ENCODE measurements around the gene SUPT6H.
"Not testable (repeated sequence)": the region's sequence is repeated elsewhere in the genome, so short reads cannot be mapped to it uniquely, and the experiment has no call there.

The SUPT6H gene

GRCh38 chr17:28728364-28729200, 66.6 kb downstream of the SUPT6H start, which contains the start of gene NEK8:
Gene NEK8 (plus strand): TSS chr17:28728788. CDS start chr17:28728814, 26 bp downstream.
- peak within 1 kb of the TSS; percentile 51 to 71 (median 60) for H3K4me3 ChIP-seq
- H3K27ac ChIP-seq = peak within 1 kb of the TSS; percentile 54 to 100 (median 96)

DNA sequence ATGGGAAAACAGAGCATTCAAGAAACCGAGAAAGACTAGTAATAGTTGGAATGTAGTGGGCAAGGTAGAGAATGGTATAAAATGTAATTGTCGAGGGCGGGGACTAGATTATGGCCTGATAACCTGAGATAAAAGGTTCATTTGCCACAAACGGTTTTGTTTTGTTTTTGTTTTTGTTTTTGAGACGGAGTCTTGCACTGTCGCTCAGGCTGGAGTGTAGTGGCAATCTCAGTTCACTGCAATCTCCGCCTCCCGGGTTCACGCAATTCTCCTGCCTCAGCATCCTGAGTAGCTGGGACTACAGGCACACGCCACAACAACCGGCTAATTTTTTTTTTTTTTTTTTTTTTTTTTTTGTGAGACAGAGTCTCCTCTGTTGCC, 67.9 kb downstream of the SUPT6H start:
- H3K27ac ChIP-seq = no peak overlapping the region
- no peak overlapping the region for H3K4me3 ChIP-seq

DNA sequence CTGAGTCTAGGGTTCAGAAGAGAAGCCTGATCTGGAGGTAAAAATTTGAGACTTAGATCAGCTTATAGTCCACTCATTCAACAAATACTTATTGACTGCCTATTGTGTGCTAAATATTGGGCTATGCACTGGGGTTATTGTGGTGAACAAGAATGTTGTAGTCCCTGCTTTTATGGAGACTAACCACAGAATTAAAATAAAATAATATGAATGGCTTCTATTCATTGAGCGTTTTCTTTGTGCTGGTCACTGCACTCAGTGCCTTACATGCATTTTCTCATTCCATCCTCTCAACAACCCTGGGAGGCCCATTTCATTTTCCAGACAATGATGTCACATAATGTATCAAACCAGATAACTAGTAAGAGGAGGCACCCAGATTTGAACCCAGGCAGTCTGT, 71.3 kb downstream of the SUPT6H start:
- Histone ChIP-seq H3K4me3 (no peak overlapping the region), H3K27ac (no peak overlapping the region)

DNA sequence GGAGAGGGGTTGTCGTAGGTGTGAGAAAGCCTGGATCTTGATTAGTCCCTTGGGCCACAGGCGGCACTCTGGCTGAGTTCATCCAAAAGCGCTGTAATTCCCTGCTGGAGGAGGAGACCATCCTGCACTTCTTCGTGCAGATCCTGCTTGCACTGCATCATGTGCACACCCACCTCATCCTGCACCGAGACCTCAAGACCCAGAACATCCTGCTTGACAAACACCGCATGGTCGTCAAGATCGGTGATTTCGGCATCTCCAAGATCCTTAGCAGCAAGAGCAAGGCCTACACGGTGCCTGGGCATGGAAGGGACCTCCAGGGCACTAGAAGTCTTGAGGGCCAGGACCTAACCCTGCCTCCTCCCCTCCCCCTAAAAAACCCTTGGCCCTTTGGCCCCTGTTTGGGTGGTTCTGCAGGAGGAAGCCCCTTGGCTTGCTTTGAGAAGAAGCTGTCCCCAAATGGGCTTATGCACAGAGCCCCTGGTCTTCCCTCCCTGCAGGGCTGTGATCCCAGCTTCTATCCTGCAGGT, 72.8 kb downstream of the SUPT6H start:
- no peak overlapping the region for H3K27ac ChIP-seq
- H3K4me3 ChIP-seq = no peak overlapping the region

DNA sequence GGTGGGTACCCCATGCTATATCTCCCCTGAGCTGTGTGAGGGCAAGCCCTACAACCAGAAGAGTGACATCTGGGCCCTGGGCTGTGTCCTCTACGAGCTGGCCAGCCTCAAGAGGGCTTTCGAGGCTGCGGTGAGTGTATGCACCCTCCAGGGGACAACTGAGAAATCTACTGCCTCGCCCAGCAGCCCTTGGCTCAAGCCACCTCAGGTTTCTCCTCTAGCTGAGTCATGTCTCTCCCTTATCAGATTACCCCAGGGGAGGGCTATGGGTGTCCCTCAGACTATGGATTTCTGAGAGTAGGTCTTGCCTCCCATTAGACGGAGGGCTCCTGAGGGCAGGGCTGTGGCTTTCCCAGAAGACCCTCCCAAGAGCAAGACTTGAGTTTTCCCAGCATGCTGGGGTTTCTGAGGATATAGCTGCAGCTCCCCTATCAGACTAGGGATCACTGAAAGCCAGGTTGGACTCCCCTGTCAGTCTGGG, 73.3 kb downstream of the SUPT6H start:
- no peak overlapping the region for H3K4me3 ChIP-seq

GRCh38 chr17:28735913-28736769, 74.1 kb downstream of the SUPT6H start:
- not testable (repeated sequence) for H3K4me3 ChIP-seq, H3K27ac ChIP-seq

More for the DNA sequence above, 73.3 kb downstream of the SUPT6H start:
- no peak overlapping the region for H3K27ac ChIP-seq

- no peak overlapping the region for H3K4me3 ChIP-seq
- peak overlapping the region in 1 of 21 experiments; percentile 54 for H3K27ac ChIP-seq
These were observed 75.3 kb downstream of the SUPT6H start for GRCh38 chr17:28737316-28737715.

DNA sequence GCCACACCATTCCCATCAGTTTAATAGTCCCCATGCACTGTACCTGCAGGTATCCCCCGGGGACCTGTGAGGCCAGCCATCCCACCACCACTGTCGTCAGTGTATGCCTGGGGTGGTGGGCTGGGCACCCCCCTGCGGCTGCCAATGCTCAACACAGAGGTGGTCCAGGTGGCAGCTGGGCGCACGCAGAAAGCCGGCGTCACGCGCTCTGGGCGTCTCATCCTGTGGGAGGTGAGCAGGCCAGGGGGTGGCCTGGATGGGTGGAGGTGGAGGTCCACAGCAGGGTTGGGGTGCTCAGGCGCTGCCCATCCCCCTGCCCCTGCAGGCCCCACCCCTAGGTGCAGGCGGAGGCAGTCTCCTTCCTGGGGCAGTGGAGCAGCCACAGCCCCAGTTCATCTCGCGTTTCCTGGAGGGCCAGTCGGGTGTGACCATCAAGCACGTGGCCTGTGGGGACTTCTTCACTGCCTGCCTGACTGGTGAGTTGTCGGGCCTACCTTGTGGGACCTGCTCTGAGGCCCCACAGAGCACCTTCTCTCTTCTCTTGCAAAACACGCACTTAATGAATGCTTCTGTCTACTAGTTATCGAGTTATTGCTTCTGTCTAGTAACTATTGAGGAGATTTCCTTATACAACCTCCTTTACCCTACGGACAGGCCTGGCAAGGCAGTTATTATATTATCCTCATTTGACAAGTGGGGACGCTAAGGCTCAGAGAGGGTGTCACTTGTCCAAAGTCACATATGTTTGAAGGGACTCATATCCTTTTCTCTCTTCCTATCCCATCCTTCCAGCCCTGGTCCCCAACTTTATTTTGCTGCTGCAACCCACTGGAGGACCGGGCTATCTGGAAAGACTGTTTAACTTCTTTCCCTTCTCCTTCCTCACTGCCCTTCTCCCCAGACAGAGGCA, 76.0 kb downstream of the SUPT6H start:
- Histone ChIP-seq H3K4me3 (no peak overlapping the region), H3K27ac (peak overlapping the region in 2 of 21 experiments; percentile 17 to 54)

GRCh38 chr17:28738680-28739384, 76.8 kb downstream of the SUPT6H start:
- H3K4me3 ChIP-seq = no peak overlapping the region
- H3K27ac ChIP-seq = peak overlapping the region in 2 of 21 experiments; percentile 17 to 47

DNA sequence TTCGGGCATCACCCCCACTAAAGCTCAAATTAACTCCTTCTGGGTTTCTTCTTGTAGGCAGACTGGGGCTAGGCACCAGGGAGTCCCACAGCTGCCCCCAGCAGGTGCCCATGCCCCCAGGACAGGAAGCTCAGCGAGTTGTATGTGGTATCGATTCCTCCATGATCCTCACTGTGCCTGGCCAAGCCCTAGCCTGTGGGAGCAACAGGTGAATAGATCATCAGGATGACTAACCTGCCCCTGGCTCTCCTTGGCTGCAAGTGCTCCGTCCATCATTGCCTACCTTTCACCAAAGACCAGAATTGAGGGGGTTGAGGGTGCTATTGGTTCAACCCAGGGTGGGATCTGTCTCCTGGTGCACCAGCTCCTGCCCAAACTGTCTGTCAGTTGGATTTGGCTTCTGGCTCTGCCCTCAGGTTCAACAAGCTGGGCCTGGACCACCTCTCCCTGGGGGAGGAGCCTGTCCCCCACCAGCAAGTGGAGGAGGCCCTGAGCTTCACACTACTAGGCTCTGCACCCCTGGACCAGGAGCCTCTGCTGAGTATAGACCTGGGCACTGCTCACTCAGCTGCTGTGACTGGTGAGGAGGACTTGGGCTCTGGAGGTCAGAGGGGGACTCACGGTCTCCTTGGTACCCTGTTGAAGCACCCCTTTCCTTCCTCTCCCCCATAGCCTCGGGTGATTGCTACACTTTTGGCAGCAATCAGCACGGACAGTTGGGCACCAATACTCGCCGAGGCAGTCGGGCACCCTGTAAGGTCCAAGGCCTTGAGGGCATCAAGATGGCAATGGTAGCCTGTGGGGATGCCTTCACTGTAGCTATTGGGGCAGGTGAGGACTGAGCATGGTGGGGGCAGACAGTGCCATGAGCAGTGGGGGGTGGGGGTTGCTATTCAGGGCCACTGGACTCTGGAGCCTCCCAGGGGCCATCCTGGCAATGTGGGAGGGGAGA, 78.7 kb downstream of the SUPT6H start:
- H3K4me3 ChIP-seq = no peak overlapping the region
- peak overlapping the region in 4 of 21 experiments; percentile 25 to 98 (median 50) for H3K27ac ChIP-seq

DNA sequence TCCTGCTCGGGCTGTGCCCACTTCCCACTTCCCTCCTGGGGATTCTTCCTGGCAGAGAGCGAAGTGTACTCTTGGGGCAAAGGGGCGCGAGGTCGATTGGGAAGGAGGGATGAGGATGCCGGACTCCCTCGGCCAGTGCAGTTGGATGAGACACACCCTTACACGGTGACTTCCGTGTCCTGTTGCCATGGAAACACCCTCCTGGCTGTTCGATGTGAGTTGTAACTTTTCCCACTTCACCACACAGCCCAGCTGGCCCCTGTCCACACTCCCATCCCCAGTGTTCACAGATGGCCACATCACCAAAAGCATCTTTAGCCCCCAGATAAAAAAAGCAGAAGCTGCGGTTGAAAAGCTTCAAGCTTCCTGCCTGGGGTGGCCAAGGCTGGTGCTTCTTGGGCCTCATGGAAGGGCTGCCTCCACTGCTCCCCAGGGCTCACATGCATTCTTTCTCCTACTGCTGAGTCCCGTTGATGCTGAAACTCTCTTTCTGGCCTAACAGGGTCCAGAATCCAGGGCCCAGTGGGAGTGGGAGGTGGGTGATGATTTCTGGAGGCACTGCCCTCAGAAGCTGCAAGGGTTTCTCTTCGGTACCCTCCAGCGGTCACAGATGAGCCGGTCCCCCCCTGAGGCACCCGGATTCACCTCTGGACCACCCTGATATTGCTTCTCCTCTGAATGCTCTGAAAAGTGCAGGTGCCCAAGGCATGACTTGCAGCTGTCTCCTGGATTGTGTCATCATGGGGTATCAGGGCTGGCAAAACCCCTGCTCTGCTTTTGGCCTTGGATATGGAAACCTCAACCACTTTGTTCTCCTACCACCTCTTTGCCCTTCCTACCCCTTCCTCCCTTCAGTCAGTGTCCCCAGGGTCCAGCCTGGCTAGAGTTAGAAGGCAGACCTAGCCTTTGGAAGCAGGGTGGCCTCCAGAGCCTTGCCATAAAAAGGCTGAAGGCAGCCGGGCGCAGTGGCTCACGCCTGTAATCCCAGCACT, 79.6 kb downstream of the SUPT6H start:
- peak overlapping the region in 6 of 21 experiments; percentile 9 to 98 (median 88) for H3K27ac ChIP-seq
- no peak overlapping the region for H3K4me3 ChIP-seq

GRCh38 chr17:28743243-28744103, 81.5 kb downstream of the SUPT6H start, which contains the start of gene TRAF4:
Gene TRAF4 (plus strand): TSS chr17:28744011. CDS start chr17:28744113, 102 bp downstream.
- Histone ChIP-seq H3K4me3 (peak within 1 kb of the TSS; percentile 45 to 84 (median 72)), H3K27ac (peak within 1 kb of the TSS; percentile 75 to 98 (median 93))

DNA sequence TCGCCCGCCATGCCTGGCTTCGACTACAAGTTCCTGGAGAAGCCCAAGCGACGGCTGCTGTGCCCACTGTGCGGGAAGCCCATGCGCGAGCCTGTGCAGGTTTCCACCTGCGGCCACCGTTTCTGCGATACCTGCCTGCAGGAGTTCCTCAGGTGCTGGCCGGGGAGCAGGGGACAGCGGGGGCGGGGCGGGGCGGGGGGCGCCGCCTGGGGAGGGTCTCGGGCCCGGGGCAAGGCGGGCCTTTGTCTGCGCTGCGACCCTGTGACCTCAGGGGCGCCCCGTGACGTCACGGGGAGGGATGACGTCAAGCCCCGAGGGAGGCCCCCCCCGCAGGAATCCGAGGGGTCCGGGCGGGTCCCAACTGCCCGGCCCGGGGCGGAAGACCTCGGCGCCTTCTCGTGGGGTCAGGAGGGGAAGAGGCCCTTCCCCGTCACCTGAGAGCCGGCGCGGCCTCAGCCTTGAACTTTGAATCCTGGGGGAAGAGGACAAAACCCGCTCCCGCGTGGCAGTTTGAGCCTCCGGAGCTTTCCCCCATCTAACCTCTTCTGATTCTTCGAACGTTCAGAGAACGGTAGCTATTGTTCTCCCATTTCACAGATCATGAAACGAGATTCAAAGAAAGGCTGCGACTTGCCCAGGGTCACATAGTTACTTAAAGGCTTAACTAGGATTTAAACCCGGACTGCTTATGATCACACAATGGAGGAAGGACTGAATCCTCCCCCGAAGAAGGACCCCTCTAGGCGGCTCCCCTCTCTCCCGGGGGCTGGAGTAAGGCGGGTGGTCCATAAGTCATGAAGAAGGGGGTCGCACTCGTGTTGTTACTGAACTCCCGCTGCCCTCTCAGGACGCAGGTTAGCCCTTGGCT, 82.3 kb downstream of the SUPT6H start:
- Histone ChIP-seq H3K27ac (peak overlapping the region; percentile 75 to 98 (median 93)), H3K4me3 (peak overlapping the region; percentile 45 to 84 (median 72))
